RPMI7951 (cell line): ENCODE data around the gene DNAJC11. TPM values are rescaled to one million over a fixed set of nuclear protein-coding genes. Genes with fewer than 3 reads are reported as not detected.

Source experiments
- DNase-seq: peaks from one replicate; pipeline ENCODE4 v3.0.0-alpha.2; 2012; ENCODE audit warnings: low read depth
- total RNA-seq: library from RNA; depleted of rRNA; stranded (reverse); fragments of >200 nt; shearing (Covaris generic); gene quantifications from 2 replicates; pipeline ENCODE4 v1.2.3, GENCODE V29; 2014

Gene DNAJC11
- total RNA-seq, 1 experiment from 2014 or later = 24.6 TPM

DNA sequence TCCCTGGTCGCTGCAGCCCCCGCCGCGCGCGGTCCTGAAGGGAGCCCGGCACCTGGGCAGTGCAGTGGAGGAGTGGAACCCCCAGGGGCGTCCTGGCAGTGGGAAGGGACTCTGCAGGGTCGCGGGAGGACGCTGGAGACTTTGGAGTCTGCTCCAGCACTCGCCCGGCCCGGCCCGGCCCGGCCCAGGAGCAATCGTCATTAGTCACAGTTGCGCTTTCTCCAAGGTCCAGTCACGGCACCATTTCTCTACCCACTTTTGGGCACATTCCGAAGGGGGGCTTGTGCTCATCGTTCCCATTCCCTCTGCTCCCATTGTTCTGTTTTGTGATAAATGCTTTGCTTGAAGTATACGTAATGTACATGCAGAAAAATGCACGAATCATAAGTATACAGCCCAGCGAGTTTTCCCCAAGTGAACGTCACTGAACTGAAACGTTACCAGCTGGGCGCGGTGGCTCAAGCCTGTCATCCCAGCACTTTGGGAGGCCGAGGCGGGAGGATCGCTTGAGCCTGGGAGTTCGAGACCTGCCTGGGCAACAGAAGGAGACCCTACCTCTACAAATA lies 75.9 kb downstream of the DNAJC11 start:
- DNase-seq = peak; percentile 44

DNA sequence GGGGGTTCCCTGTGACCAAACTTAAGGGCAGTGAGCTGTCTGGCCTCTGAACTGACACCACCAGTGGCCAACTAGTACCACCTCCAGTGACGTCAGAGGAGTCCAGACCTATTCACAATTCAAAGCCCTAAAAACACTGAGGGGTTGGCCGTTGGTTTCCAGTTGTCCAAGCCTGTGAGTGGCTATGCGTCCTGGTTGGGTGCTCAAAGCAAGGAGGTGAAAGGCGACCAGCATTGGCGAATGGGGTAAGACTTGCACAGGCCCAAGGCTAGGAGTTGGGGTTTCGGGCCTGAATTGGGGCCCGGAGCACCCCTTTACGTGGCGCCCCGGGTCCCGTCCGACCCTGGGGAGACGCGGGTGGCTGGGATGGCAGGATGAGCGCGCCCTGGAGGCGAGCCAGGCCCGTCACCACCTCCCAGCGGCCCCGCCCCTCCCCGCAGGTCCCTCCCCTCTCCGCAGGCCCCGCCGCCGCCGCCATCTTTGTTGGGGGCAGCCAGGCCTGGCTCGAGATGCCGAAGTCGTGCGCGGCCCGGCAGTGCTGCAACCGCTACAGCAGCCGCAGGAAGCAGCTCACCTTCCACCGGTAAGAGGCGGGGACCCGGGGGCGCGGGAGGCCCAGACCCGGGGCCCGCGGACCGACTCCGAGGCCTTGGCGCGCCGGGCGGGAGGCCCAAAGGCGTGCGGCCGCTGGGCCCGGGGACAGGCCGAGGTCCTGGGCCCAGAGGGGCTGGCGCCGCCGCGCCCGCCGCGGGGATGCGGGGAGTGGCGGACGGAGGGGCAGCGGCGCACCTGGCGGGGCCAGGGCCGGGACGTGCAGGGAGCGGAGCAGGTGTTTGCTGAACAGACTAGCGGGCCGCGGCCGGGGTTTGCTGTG lies 76.7 kb downstream of the DNAJC11 start, which contains the start of gene THAP3:
TSS of gene THAP3 (plus strand) at position 159 of the 874 bp plus-strand sequence. CDS start at position 510, 351 bp downstream.
- peak; percentile 93 for DNase-seq

DNA sequence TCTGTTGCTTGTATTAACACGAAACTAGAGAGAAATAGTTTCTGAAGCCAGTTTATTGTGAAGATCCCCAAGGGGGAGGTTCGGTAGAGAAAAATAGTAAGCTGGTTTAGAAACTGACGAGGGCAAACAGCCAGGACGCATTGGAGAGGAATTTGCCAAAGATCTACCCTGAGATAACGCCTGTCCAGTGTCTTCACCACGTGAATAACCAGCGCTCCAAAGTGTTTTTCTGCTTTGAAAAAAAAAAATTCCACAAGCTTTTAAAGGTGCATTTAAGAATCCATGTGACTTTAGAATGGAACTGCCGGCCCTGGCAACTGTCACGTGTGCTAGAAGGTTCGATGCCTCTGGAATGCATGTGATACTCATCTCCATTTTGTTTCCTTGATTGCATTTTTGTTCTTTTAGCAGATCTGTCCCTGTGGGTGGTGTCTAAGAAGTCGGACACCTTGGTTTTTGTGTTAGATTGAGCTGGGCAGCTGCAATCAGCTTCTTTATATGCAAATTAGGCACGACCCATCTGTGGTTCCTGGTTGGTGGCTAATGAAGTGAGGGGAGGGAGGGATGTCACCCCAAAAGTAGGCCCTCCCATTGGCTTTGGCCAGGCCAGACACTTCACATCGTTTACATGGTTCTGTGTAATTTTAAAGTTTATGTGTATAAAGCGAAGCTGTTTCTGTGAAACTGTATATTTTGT lies 78.2 kb downstream of the DNAJC11 start:
- DNase-seq = no peak

- no peak for DNase-seq
Measured at GRCh38 chr1:6622396-6623152, 79.0 kb downstream of the DNAJC11 start.

- no peak for DNase-seq
Measured at GRCh38 chr1:6621429-6622391, 79.9 kb downstream of the DNAJC11 start.

GRCh38 chr1:6619045-6619444 lies 82.6 kb downstream of the DNAJC11 start:
- no peak for DNase-seq

GRCh38 chr1:6614929-6615785 lies 86.5 kb downstream of the DNAJC11 start:
- DNase-seq = no peak

- peak; percentile 22 for DNase-seq
Measured at GRCh38 chr1:6614019-6614928, 87.3 kb downstream of the DNAJC11 start.

DNA sequence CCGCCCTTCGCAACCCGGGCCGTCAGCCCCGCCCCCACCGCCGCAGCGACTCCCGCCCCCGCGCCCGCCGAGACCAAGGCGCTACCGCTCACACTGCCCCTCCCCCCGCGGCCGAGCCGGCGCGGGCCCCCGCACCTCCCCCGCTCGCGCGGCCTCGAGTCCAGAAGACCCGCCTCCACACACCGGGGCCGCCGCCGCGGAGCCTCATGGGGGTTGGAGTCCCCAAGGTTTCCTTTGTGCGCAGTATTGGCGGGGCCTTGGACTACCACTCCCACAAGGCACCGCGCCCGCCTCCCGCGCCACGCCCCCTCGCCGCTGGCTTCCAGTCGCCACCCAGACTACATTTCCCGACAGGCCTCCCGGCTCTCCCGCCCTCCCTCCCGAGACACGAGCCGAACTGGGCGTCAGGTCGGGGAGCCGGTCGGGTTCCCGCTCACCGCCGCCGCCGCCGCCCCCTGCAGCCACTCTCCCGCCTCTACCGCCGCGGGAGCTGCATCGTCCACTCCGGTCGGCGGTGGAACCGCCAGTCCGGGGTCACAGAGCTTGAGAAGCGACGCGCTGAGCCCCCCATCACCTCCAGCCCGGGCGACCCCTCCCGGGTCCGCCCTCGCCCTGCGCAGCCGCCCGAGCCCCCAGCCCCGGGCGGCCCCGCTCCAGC lies 88.1 kb downstream of the DNAJC11 start, which contains the start of gene PHF13:
TSS of gene PHF13 (plus strand) at position 371 of the 658 bp plus-strand sequence. CDS start 336 bp downstream, outside the sequence.
- peak; percentile 99 for DNase-seq

- peak; percentile 65 for DNase-seq
Measured at GRCh38 chr1:6612641-6613360, 88.8 kb downstream of the DNAJC11 start.

GRCh38 chr1:6603915-6604558 lies 97.6 kb downstream of the DNAJC11 start:
- DNase-seq = peak; percentile 80

- peak; percentile 82 for DNase-seq
Measured at GRCh38 chr1:6603238-6603914, 98.2 kb downstream of the DNAJC11 start.

GRCh38 chr1:6602669-6603237 lies 98.9 kb downstream of the DNAJC11 start, which contains the start of gene KLHL21:
Gene KLHL21, minus strand, starts transcription at chr1:6602869. Its CDS starts 52 bp downstream, at chr1:6602817.
- DNase-seq = peak; percentile 91

GRCh38 chr1:6601923-6602668 lies 99.5 kb downstream of the DNAJC11 start:
- DNase-seq = peak; percentile 63
